ENCODE measurements around the gene VIPR1. TPM values are rescaled to one million over a fixed set of nuclear protein-coding genes. Genes with fewer than 3 reads are reported as not detected.

Gene VIPR1
- 1 to 10 TPM; 3.0 to 6.6 (median 4.6) TPM for total RNA-seq

- no peak for DNase-seq (ENCODE audit: extremely low spot score)
- H3K4me1 ChIP-seq = peaks cover 10 to 24% (median 22%) of the 10 kb centered on the region in 4 donors
- H3K4me3 ChIP-seq = peak within 1 kb of the TSS; percentile 54 to 62 (median 58)
- TF ChIP-seq, protein P1, sequence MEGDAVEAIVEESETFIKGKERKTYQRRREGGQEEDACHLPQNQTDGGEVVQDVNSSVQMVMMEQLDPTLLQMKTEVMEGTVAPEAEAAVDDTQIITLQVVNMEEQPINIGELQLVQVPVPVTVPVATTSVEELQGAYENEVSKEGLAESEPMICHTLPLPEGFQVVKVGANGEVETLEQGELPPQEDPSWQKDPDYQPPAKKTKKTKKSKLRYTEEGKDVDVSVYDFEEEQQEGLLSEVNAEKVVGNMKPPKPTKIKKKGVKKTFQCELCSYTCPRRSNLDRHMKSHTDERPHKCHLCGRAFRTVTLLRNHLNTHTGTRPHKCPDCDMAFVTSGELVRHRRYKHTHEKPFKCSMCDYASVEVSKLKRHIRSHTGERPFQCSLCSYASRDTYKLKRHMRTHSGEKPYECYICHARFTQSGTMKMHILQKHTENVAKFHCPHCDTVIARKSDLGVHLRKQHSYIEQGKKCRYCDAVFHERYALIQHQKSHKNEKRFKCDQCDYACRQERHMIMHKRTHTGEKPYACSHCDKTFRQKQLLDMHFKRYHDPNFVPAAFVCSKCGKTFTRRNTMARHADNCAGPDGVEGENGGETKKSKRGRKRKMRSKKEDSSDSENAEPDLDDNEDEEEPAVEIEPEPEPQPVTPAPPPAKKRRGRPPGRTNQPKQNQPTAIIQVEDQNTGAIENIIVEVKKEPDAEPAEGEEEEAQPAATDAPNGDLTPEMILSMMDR (IDR thresholded peaks at IDR 0.05) = no peak
- TF ChIP-seq POLR2A (IDR thresholded peaks at IDR 0.05; ENCODE audit: low read depth) (no peak), EP300 (IDR thresholded peaks at IDR 0.05) (no peak), POLR2AphosphoS5 (IDR thresholded peaks at IDR 0.05) (no peak)
- 7% methylated on average over 43 of the region's 69 CpGs for WGBS
- peaks cover 0 to 57% (median 19%) of the 10 kb centered on the region in 4 donors for H3K27me3 ChIP-seq
- H3K36me3 ChIP-seq = no peaks in the 10 kb centered on the region
- peak within 1 kb of the TSS in 2 of 4 donors; percentile 16 to 19 for H3K27ac ChIP-seq (replicated peaks in 1 of 4)
- intact Hi-C loops (cut with DNase I) = loop anchor here (5.0 kb wide), 1 partner anchor 40 kb away; no protein-coding TSS in a partner anchor
- no peaks in the 10 kb centered on the region for H3K9me3 ChIP-seq
Observed at GRCh38 chr3:42502429-42503250, at the start of gene VIPR1. VIPR1 (plus strand) TSS chr3:42502643; CDS start chr3:42502736, 93 bp downstream.

GRCh38 chr3:42456211-42456610, 46.2 kb upstream of the VIPR1 start:
- TF ChIP-seq, protein P1 (IDR thresholded peaks at IDR 0.05) = no peak
- TF ChIP-seq POLR2AphosphoS5 (IDR thresholded peaks at IDR 0.05) (no peak), POLR2A (IDR thresholded peaks at IDR 0.05; ENCODE audit: low read depth) (no peak), EP300 (IDR thresholded peaks at IDR 0.05) (no peak)

DNA sequence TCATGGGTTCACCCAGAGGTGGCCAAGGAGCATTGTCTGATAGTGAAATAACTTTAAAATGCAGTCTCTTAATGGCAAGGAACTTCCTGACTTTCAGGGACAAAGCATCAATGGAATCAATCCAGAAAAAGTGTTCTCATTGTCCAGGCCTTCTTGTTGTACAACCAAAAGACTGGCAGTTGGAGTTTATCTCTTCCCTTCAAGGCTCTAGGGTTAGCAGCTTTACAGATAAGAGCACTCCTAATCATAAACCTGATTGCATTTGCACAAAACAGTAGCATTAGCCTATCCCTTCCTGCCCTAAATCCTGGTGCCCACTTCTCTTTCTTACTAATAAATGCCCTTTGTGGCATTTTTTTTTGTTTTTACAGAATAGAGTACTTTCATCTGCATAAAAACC, 43.3 kb upstream of the VIPR1 start:
- TF ChIP-seq, protein P1 (IDR thresholded peaks at IDR 0.05) = no peak
- intact Hi-C loops (cut with DNase I) = no loop called here
- Histone ChIP-seq H3K4me3 (no peak overlapping the region), H3K9me3 (no peaks in the 10 kb centered on the region), H3K27ac (replicated peaks in 1 of 4) (no peak overlapping the region), H3K36me3 (no peaks in the 10 kb centered on the region), H3K27me3 (no peaks in the 10 kb centered on the region), H3K4me1 (no peaks in the 10 kb centered on the region)
- no peak for DNase-seq (ENCODE audit: extremely low spot score)

More at GRCh38 chr3:42456211-42456610, 46.2 kb upstream of the VIPR1 start:
- Histone ChIP-seq H3K36me3 (no peaks in the 10 kb centered on the region), H3K4me1 (peaks cover 6 to 11% (median 11%) of the 10 kb centered on the region in 4 donors), H3K27ac (replicated peaks in 1 of 4) (no peak overlapping the region), H3K27me3 (no peaks in the 10 kb centered on the region), H3K4me3 (no peak overlapping the region), H3K9me3 (no peaks in the 10 kb centered on the region)
- peak; percentile 24 for DNase-seq (ENCODE audit: extremely low spot score)
- intact Hi-C loops (cut with DNase I) = no loop called here

GRCh38 chr3:42461762-42462161, 40.7 kb upstream of the VIPR1 start:
- DNase-seq (ENCODE audit: extremely low spot score) = no peak
- Histone ChIP-seq H3K4me1 (no peaks in the 10 kb centered on the region), H3K36me3 (no peaks in the 10 kb centered on the region), H3K4me3 (no peak overlapping the region), H3K9me3 (no peaks in the 10 kb centered on the region), H3K27ac (replicated peaks in 1 of 4) (no peak overlapping the region), H3K27me3 (no peaks in the 10 kb centered on the region)
- intact Hi-C loops (cut with DNase I) = no loop called here
- TF ChIP-seq, protein P1 (IDR thresholded peaks at IDR 0.05) = no peak
- TF ChIP-seq POLR2AphosphoS5 (IDR thresholded peaks at IDR 0.05) = no peak
- no peak for TF ChIP-seq POLR2A (IDR thresholded peaks at IDR 0.05; ENCODE audit: low read depth)
- no peak for TF ChIP-seq EP300 (IDR thresholded peaks at IDR 0.05)
- 85% methylated on average over 2 of the region's 2 CpGs for WGBS
